Occipital lobe (tissue), 2 donors: ENCODE measurements around the gene FASN. TPM values are rescaled to one million over a fixed set of nuclear protein-coding genes. Genes with fewer than 3 reads are reported as not detected.
A peak's percentile ranks its signal among the peaks of the same experiment; 100 is the strongest.
"Not testable (repeated sequence)": the region's sequence is repeated elsewhere in the genome, so short reads cannot be mapped to it uniquely, and the experiment has no call there.

Experiments
- DNase-seq: peaks from one replicate; lab custom pipeline; 2025; lab: John Stamatoyannopoulos, UW
- total RNA-seq: library from RNA; depleted of rRNA; stranded (reverse); fragments of >200 nt; gene quantifications from one replicate; pipeline ENCODE4 v1.2.3, GENCODE V29; 2014

Gene FASN
- total RNA-seq = 84.1 TPM

- peak; percentile 90 for DNase-seq
Observed at GRCh38 chr17:82098169-82098938, at the start of gene FASN. TSS of gene FASN (minus strand) at chr17:82098236. CDS start at chr17:82096445, 1,791 bp downstream.

- no peak for DNase-seq
Observed at GRCh38 chr17:82146663-82147654, 48.9 kb upstream of the FASN start.

- DNase-seq = no peak
Observed at GRCh38 chr17:82145550-82146155, 47.6 kb upstream of the FASN start.

GRCh38 chr17:82143333-82143732, 45.3 kb upstream of the FASN start:
- DNase-seq = no peak

GRCh38 chr17:82139961-82140360, 41.9 kb upstream of the FASN start:
- DNase-seq = not testable (repeated sequence)

GRCh38 chr17:82138511-82138992, 40.5 kb upstream of the FASN start:
- DNase-seq = no peak

GRCh38 chr17:82134101-82134500, 36.1 kb upstream of the FASN start:
- no peak for DNase-seq

- not testable (repeated sequence) for DNase-seq
Observed at GRCh38 chr17:82133166-82133953, 35.3 kb upstream of the FASN start.

- DNase-seq = no peak
Observed at GRCh38 chr17:82129095-82129494, 31.1 kb upstream of the FASN start.

GRCh38 chr17:82128287-82128686, 30.3 kb upstream of the FASN start:
- DNase-seq = no peak

GRCh38 chr17:82127704-82128103, 29.7 kb upstream of the FASN start:
- no peak for DNase-seq

- no peak for DNase-seq
Observed at GRCh38 chr17:82127315-82127595, 29.2 kb upstream of the FASN start.

- DNase-seq = no peak
Observed at GRCh38 chr17:82126556-82127314, 28.7 kb upstream of the FASN start.

GRCh38 chr17:82124101-82124500, 26.1 kb upstream of the FASN start:
- DNase-seq = no peak

GRCh38 chr17:82121660-82122629, 23.9 kb upstream of the FASN start:
- no peak for DNase-seq

- no peak for DNase-seq
Observed at GRCh38 chr17:82121246-82121645, 23.2 kb upstream of the FASN start.

- no peak for DNase-seq
Observed at GRCh38 chr17:82120148-82120547, 22.1 kb upstream of the FASN start.

GRCh38 chr17:82118815-82119380, 20.9 kb upstream of the FASN start:
- no peak for DNase-seq
